C4-2B (cell line): ENCODE data around the gene WAC.

Experiments
- H3K27ac ChIP-seq: fragments of 450-650 bp; 2 replicates; pipeline ENCODE4 v1.5.1; 2017
- CTCF ChIP-seq: fragments of 450-650 bp; conservative IDR thresholded peaks from 2 replicates; pipeline ENCODE4 v1.5.1; 2017; ENCODE audit warnings: mild to moderate bottlenecking
- ZFX ChIP-seq: fragments of 450-650 bp; IDR thresholded peaks from 2 replicates; pipeline ENCODE4 v1.6.1; 2017

The WAC gene

GRCh38 chr10:28551086-28551485 is 18.2 kb downstream of the WAC start:
- no peak for TF ChIP-seq ZFX
- no peak for TF ChIP-seq CTCF
- H3K27ac ChIP-seq: no peak overlapping the region

- H3K27ac ChIP-seq: no peak overlapping the region
- no peak for TF ChIP-seq CTCF
- no peak for TF ChIP-seq ZFX
Measured at GRCh38 chr10:28552775-28553174, 19.9 kb downstream of the WAC start.

- no peak overlapping the region for H3K27ac ChIP-seq
- TF ChIP-seq CTCF (no peak), ZFX (no peak)
Measured at GRCh38 chr10:28554009-28554408, 21.1 kb downstream of the WAC start.

GRCh38 chr10:28554952-28555351 is 22.0 kb downstream of the WAC start:
- no peak overlapping the region; the same call in 1 of the 2 replicates for H3K27ac ChIP-seq
- TF ChIP-seq CTCF (no peak), ZFX (no peak)

- H3K27ac ChIP-seq: no peak overlapping the region; the same call in 1 of the 2 replicates
- TF ChIP-seq CTCF: no peak
- no peak for TF ChIP-seq ZFX
Measured at GRCh38 chr10:28555358-28555757, 22.4 kb downstream of the WAC start.

GRCh38 chr10:28556142-28556541 is 23.2 kb downstream of the WAC start:
- no peak overlapping the region for H3K27ac ChIP-seq
- TF ChIP-seq CTCF (no peak), ZFX (no peak)

- TF ChIP-seq ZFX: no peak
- no peak for TF ChIP-seq CTCF
- H3K27ac ChIP-seq: no peak overlapping the region
Measured at GRCh38 chr10:28558186-28558585, 25.3 kb downstream of the WAC start.
